Measurements from ENCODE around the gene TCAP. TPM values are rescaled to one million over a fixed set of nuclear protein-coding genes. Genes with fewer than 3 reads are reported as not detected.

The TCAP gene
- total and polyA plus RNA-seq, 8 donors: 0.13 to 3.0 (median 0.54) TPM

GRCh38 chr17:39658760-39659159 lies 6.4 kb upstream of the TCAP start:
- H3K9me3 ChIP-seq: no peaks in the 10 kb centered on the region
- H3K4me3 ChIP-seq: no peak overlapping the region
- no peaks in the 10 kb centered on the region for H3K4me1 ChIP-seq
- FAIRE-seq (no peak), ATAC-seq (no peak), DNase-seq (no peak)
- intact Hi-C loops (cut with DNase I): no loop called here
- no peaks in the 10 kb centered on the region for H3K27me3 ChIP-seq
- H3K36me3 ChIP-seq: peaks cover 0 to 9% (median 0%) of the 10 kb centered on the region in 3 donors
- H3K27ac ChIP-seq: no peak overlapping the region
- TF ChIP-seq CTCF (IDR thresholded peaks at IDR 0.05): no peak
- WGBS, 2 donors: 83 to 90% methylated on average over 3 of the region's 3 CpGs

- Histone ChIP-seq H3K4me1 (no peaks in the 10 kb centered on the region), H3K36me3 (peaks cover 0 to 9% (median 0%) of the 10 kb centered on the region in 3 donors), H3K4me3 (no peak overlapping the region), H3K27me3 (no peaks in the 10 kb centered on the region), H3K27ac (no peak overlapping the region), H3K9me3 (no peaks in the 10 kb centered on the region)
- peak in 1 of 4 donors; percentile 5 for ATAC-seq
- no peak for DNase-seq
- no peak for TF ChIP-seq CTCF (IDR thresholded peaks at IDR 0.05)
- intact Hi-C loops (cut with DNase I): no loop called here
- no peak for FAIRE-seq
- WGBS, 2 donors: 77 to 84% methylated on average over 15 of the region's 15 CpGs
Observed at GRCh38 chr17:39659279-39660010, 5.7 kb upstream of the TCAP start.

- Histone ChIP-seq H3K4me3 (no peak overlapping the region), H3K4me1 (no peaks in the 10 kb centered on the region), H3K27me3 (no peaks in the 10 kb centered on the region), H3K36me3 (peaks cover 0 to 9% (median 0%) of the 10 kb centered on the region in 3 donors), H3K9me3 (no peaks in the 10 kb centered on the region), H3K27ac (no peak overlapping the region)
- TF ChIP-seq CTCF (IDR thresholded peaks at IDR 0.05): no peak
- ATAC-seq (no peak), FAIRE-seq (no peak), DNase-seq (no peak)
- 76 to 81% methylated on average over 5 of the region's 5 CpGs for WGBS, 2 donors
- intact Hi-C loops (cut with DNase I): no loop called here
Observed at GRCh38 chr17:39660011-39660360, 5.2 kb upstream of the TCAP start.

- no peak for ATAC-seq
- Histone ChIP-seq H3K27me3 (no peaks in the 10 kb centered on the region), H3K27ac (no peak overlapping the region), H3K4me3 (no peak overlapping the region), H3K36me3 (peaks cover 0 to 9% (median 0%) of the 10 kb centered on the region in 3 donors), H3K4me1 (no peaks in the 10 kb centered on the region), H3K9me3 (no peaks in the 10 kb centered on the region)
- FAIRE-seq: no peak
- TF ChIP-seq CTCF (IDR thresholded peaks at IDR 0.05): no peak
- DNase-seq: peak in 1 of 6 donors; percentile 14
- 91 to 94% methylated on average over 35 of the region's 35 CpGs for WGBS, 2 donors
- intact Hi-C loops (cut with DNase I): no loop called here
Observed at GRCh38 chr17:39660397-39661385, 4.5 kb upstream of the TCAP start.
